A549 (cell line): ENCODE measurements around the gene CHIT1.

ENCODE experiments used
- BHLHE40 ChIP-seq: IDR thresholded peaks from 2 replicates; pipeline ENCODE4 v1.6.1; 2012; ENCODE audit warnings: low read depth, low read length, inconsistent platforms
- CEBPB ChIP-seq, 2 experiments: fragments of >200 bp in 1 of 2; sonication (Bioruptor Twin) in 1 of 2; formaldehyde crosslinking in 1 of 2; IDR thresholded peaks; 2 replicates each; pipeline ENCODE4 v1.6.1; 2012 to 2016
- EHMT2 ChIP-seq: fragments of 200-600 bp; sonication (generic); IDR thresholded peaks from 2 replicates; pipeline ENCODE4 v1.6.1; 2016; ENCODE audit warnings: antibody characterized with exemption, low read depth, mild to moderate bottlenecking, moderate library complexity
- EP300 ChIP-seq, 2 experiments: fragments of >200 bp; sonication (Bioruptor Twin); formaldehyde crosslinking; IDR thresholded peaks; 2 replicates in 1 of 2; 3 replicates in 1 of 2; pipeline ENCODE4 v1.6.1; 2016 to 2017
- MAX ChIP-seq: IDR thresholded peaks from 2 replicates; pipeline ENCODE4 v1.6.1; 2012
- PHF8 ChIP-seq: fragments of 200-600 bp; sonication (generic); IDR thresholded peaks from 2 replicates; pipeline ENCODE4 v1.6.1; 2016; ENCODE audit warnings: low read depth, mild to moderate bottlenecking, antibody characterized with exemption, moderate library complexity, borderline replicate concordance
- POLR2A ChIP-seq: IDR thresholded peaks from 2 replicates; pipeline ENCODE4 v1.6.1; 2012; ENCODE audit warnings: mild to moderate bottlenecking, low read length
- RAD21 ChIP-seq, 2 experiments: fragments of >200 bp in 1 of 2; sonication (Bioruptor Twin) in 1 of 2; formaldehyde crosslinking in 1 of 2; IDR thresholded peaks in 1 of 2; conservative IDR thresholded peaks in 1 of 2; 2 replicates in 1 of 2; 3 replicates in 1 of 2; pipeline ENCODE4 v1.6.1; 2012 to 2018; ENCODE audit warnings: inconsistent platforms in 1 of 2
- TF ChIP-seq, protein P1 (sequence below): fragments of >200 bp; sonication (Bioruptor Twin); formaldehyde crosslinking; IDR thresholded peaks from 3 replicates; pipeline ENCODE4 v1.5.1; 2016
- TF ChIP-seq, protein P2 (sequence below): fragments of >200 bp; sonication (Bioruptor Twin); formaldehyde crosslinking; IDR thresholded peaks from 3 replicates; pipeline ENCODE4 v1.6.1; 2016

- TF ChIP-seq EHMT2 (no peak), POLR2A (no peak), CEBPB (IDR thresholded peaks at IDR 0.05) (no peak), PHF8 (no peak), EP300 (IDR thresholded peaks at IDR 0.05) (no peak), MAX (no peak), RAD21 (conservative IDR thresholded peaks at IDR 0.05 in 1 of 2, IDR thresholded peaks at IDR 0.05 in 1 of 2) (no peak), BHLHE40 (no peak)
- TF ChIP-seq, protein P1, sequence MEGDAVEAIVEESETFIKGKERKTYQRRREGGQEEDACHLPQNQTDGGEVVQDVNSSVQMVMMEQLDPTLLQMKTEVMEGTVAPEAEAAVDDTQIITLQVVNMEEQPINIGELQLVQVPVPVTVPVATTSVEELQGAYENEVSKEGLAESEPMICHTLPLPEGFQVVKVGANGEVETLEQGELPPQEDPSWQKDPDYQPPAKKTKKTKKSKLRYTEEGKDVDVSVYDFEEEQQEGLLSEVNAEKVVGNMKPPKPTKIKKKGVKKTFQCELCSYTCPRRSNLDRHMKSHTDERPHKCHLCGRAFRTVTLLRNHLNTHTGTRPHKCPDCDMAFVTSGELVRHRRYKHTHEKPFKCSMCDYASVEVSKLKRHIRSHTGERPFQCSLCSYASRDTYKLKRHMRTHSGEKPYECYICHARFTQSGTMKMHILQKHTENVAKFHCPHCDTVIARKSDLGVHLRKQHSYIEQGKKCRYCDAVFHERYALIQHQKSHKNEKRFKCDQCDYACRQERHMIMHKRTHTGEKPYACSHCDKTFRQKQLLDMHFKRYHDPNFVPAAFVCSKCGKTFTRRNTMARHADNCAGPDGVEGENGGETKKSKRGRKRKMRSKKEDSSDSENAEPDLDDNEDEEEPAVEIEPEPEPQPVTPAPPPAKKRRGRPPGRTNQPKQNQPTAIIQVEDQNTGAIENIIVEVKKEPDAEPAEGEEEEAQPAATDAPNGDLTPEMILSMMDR = no peak
- TF ChIP-seq, protein P2, sequence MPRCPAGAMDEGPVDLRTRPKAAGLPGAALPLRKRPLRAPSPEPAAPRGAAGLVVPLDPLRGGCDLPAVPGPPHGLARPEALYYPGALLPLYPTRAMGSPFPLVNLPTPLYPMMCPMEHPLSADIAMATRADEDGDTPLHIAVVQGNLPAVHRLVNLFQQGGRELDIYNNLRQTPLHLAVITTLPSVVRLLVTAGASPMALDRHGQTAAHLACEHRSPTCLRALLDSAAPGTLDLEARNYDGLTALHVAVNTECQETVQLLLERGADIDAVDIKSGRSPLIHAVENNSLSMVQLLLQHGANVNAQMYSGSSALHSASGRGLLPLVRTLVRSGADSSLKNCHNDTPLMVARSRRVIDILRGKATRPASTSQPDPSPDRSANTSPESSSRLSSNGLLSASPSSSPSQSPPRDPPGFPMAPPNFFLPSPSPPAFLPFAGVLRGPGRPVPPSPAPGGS = no peak
Measured at GRCh38 chr1:203167026-203167912, 62.2 kb downstream of the CHIT1 start.
